GM18868 (cell line): Measurements from ENCODE around the gene ZBTB7A.

Experiments
- ATAC-seq: cut with Tn5 transposase; IDR thresholded peaks from one replicate; pipeline ENCODE4 v1.9.1; 2021; ENCODE audit warnings: mild to moderate bottlenecking, moderate library complexity; ENCODE audit not compliant: unreplicated experiment

ZBTB7A gene

GRCh38 chr19:4038661-4039423 is 27.9 kb downstream of the ZBTB7A start:
- no peak for ATAC-seq

GRCh38 chr19:4038057-4038456 is 28.6 kb downstream of the ZBTB7A start:
- ATAC-seq, result no peak

- no peak for ATAC-seq
Observed at GRCh38 chr19:4037301-4037949, 29.3 kb downstream of the ZBTB7A start.

DNA sequence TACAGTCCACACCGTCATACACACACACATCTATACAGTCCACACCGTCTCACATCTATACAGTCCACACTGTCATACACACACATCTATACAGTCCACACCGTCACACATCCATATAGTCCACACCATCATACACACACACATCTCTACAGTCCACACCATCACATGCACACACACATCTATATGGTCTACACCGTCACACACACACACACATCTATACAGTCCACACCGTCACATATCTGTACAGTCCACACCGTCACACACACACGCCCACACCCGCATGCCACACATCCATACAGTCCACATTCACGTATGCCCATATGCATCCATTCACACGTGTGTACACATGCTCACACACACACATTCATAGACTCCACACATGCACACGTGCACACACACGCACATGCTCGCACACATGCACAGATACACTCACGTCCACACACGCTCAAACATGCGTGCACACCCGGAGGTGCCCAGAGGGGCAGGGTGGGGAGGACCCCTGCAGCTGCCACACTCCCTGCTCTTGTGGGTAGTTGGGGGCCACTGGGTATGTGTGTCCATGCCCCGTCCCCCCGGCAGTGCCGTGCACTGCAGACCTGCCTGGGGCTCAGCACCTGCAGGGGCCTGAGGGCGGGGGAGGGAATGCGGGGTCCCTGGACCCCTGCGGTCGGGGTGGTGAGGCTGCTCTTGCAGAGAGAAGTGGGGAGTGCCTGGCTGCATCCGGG is 30.0 kb downstream of the ZBTB7A start:
- no peak for ATAC-seq

DNA sequence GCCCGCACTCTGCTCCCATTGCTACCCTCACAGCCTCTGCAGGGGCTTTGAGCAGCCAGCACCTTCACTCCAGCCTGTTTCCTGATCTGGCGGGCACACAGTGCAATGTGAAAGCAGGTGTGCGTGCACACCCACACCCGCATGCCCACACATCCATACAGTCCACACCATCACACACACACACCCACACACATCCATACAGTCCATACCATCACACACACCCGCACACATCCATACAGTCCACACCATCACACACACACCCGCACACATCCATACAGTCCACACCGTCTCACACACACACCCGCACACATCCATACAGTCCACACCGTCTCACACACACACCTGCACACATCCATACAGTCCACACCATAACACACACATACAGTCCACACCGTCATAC is 31.1 kb downstream of the ZBTB7A start:
- no peak for ATAC-seq

DNA sequence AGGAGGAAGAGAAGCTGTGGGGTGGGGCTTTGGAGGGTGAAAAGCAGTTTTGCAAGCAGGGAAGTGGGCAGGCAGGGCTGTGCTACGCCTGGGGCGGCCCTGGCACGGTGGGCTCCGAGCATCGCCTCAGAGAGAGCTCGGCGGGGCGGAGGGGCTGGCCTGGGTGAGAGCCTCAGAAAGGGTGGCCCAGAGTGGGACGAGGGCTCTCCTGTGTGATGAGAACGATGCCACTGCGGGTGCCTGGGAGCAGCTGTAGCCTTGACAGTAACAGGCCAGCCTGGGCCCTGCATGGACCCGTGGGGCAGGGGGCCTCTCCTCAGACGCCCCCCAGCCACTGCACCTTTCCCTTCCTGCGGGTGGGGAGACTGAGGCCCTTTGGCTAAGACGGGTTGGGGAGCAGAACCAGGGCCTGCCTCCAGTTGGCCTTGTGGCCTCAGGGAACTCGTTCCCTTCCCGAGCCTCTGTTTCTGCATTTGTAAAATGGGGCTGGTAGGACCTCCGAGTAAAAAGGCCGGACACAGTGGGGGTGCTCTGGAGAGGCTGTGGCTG is 31.6 kb downstream of the ZBTB7A start:
- ATAC-seq, result no peak

DNA sequence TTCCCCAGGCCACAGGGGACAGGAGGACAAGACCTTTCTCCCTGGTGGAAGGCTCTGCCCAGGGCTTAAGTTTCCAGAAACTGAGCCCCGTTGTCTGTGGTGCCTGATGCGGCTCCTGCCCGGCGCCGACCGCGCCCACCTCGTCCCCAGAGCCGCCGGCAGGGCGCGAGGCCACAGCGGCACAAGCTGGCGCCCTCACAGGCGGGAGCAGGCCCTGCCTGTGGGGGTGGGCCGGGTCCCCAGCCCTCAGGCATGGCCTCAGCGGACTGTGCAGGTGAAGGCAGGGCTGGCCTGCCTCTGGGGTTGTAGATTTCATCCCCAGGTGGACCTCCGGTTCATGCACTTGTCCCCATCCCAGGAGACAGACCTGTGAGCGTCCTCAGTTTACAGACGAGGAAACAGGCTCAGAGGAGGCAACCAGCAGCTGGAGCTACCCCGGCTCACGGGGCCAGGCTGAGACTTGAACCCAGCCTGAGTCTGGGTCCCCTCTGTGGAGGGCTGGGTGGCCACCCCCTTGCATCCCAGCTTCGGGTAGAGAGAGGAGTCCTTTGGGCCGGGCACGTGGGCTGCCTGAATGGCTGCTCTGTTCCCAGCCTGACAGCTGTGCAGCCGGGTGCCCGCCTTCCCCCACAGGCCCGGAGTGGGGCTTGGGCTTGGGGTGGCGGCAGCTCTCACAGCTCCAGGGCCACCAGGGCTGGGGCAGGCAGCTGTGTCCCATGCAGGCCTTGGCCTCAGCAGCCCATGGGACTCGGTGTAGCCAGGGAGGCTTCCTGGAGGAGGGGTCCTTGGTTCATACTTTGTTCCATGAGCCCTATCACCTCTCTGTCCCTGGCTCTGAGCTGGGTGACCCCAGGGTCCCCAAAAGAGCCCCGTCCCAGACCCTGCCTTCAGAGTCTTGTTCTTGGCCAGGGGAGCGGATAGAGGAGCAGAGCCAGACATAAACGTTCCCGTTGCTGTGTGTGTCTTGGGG is 32.4 kb downstream of the ZBTB7A start:
- no peak for ATAC-seq

DNA sequence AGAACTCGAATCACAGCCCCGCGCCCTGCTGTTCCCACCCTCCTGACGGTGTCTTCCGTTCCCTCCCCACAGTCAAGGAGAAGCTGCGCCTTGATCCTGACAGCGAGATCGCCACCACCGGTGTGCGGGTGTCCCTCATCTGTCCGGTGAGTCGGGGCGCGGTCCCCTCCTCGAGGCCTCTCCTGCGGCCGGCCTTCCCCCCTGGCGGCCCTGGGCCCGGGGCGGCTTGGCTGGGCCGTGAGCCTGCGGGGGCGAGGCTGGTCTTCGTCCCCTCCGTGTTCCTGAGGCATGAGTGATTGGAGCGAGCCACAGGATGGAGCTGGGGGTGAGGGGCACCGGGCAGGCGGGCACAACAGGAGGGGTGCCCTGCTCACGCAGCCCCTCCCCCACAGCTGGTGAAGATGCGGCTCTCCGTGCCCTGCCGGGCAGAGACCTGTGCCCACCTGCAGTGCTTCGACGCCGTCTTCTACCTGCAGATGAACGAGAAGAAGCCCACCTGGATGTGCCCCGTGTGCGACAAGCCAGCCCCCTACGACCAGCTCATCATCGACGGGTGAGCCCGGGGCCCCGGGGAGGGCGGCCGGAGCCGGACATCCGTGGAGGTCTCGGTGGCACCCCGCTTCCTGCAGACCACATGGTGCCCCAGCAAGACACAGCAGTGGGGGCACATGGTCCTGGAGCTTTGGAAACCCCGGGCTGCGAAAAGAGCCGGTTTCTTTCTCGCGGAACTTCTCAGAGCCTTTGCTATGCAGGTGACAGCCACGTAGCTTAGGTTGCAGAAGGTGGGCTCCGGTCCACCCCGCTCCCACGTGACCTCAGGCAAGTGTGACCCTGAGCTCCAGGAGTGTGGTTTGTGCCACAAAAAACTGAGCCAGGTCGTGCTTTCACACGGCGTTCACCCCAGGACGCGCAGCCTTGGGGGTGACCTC is 33.4 kb downstream of the ZBTB7A start:
- no peak for ATAC-seq

DNA sequence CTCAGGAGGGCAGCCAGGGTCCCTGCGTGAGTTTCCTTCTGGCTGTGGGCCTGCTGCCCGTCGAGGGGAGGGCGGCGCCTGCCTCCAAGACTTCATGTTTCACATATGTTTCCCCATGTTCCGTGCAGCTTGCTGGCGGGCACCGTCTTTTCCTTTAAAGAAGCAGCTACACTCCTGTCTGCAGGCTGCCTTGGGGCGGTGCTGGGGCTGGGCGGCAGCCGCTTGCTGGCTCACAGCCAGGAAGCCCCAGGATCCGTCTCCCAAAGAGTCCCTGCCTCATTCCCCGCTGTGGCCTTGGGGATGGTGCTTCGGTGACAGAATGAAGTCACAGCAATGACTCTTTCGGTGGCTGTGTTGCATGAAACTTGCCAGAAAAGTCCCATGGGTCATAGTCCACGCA is 34.3 kb downstream of the ZBTB7A start:
- ATAC-seq, result no peak

- no peak for ATAC-seq
Observed at GRCh38 chr19:4031420-4031819, 35.3 kb downstream of the ZBTB7A start.

GRCh38 chr19:4030981-4031380 is 35.7 kb downstream of the ZBTB7A start:
- ATAC-seq, result no peak

- no peak for ATAC-seq
Observed at GRCh38 chr19:4030552-4030951, 36.1 kb downstream of the ZBTB7A start.

GRCh38 chr19:4029247-4029614 is 37.5 kb downstream of the ZBTB7A start:
- no peak for ATAC-seq

DNA sequence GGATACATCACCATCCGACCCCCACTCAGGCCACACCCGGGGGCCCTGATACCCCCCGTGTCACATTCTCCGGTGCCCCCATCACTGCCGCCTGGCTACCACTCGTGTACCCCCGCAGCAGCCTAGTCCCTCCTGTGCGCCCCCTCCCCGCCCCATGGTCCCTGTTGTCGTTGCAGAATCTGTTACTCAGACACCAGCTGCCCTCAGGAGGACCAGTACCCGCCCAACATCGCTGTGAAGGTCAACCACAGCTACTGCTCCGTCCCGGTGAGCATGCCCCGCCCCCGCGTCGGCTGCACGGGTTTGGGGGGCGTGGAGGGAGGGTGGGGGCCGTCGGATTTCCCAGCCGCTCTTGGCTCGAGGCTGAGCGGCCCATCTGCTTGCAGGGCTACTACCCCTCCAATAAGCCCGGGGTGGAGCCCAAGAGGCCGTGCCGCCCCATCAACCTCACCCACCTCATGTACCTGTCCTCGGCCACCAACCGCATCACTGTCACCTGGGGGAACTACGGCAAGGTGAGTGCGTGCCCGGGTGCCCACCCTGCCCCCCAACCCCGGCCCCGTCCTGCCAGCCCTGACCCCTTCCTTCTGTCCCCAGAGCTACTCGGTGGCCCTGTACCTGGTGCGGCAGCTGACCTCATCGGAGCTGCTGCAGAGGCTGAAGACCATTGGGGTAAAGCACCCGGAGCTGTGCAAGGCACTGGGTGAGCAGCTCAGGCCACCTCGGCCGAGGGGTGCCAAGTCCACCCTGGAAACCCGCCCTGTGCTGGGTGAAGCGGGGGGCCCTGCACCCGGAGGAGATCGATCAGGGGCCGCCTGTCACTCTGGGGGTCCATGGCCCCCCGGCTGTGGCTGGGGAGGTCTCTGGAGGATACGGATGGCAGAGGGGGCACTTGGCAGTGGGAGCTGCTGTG is 38.1 kb downstream of the ZBTB7A start:
- no peak for ATAC-seq

DNA sequence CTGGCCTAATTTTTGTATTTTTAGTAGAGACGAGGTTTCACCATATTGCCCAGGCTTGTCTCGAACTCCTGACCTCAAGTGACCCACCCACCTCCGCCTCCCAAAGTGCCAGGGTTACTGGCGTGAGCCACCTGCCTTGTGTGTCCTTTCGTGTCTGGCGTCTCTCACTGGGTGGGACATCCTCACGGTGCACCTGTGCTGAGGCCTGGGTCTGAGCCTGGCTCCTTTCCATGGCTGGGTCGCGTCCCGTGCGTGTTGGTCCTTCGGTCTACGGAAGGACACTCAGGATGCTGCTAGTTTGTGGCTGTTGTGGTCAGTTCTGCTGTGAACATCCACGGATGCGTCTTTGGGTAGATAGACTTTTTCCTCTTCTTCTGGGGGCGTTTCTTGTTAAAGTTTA is 39.6 kb downstream of the ZBTB7A start:
- ATAC-seq, result no peak

GRCh38 chr19:4025317-4025716 is 41.4 kb downstream of the ZBTB7A start:
- no peak for ATAC-seq

DNA sequence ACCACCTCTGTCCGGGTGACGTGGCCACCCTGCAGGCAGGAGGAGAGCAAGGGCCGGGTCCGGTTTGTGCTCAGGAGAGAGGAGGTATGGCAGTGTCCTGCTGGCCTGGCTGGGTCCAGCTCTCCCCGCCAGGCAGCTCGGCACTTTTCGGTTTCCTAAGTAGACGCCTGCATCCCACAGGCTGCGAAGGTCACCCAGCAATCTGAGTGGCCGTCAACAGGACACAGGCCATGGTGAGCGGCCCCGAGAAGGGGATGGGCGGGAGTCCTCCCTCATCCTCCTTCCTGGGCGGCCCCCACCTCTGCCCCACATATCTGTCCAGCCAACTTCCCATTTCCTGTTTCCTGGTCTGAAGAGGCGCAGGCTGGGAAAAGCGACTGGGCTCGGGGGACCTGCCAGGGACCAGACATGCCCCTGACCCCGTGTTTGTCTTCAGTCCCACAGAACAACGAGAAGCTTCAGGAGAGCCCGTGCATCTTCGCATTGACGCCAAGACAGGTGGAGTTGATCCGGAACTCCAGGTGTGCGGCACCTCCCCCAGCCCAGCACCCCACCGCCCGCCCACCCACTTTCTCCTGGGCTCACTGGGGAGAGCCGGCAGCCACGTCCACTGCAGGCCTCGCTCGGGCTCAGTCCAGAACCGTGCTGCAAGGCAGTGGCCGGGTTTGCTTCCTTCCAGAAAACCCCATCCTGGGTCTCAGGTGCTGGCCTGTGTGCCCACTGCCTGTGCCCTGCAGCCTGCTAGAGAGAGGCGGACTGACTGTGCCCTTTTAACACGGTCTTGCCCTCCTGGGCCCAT is 42.9 kb downstream of the ZBTB7A start:
- ATAC-seq, result no peak

DNA sequence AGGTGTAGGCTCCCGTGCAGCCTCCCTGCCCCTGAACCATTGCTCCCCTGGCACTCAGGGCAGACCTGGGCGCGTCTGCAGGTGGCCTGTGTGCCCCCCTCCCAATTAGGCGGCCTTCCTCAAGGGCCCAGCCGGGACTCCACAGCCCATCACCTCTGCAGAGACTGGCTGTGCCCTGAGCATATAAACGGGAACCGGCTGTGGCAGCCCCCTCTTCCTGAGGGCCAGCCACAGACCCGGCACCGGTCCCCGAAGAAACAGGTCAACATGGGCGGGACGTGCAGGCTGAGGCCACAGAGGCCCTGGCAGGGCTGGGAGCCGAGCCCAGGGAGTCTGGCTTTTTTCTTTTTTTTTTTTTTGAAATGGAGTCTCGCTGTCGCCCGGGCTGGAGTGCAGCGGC is 47.1 kb downstream of the ZBTB7A start:
- ATAC-seq, result no peak
